ENCODE results near the gene DTX4. TPM values are rescaled to one million over a fixed set of nuclear protein-coding genes. Genes with fewer than 3 reads are reported as not detected.
A peak's percentile ranks its signal among the peaks of the same experiment; 100 is the strongest.

The DTX4 gene
- polyA plus RNA-seq, 4 donors: 42.0 to 52.5 (median 45.3) TPM

DNA sequence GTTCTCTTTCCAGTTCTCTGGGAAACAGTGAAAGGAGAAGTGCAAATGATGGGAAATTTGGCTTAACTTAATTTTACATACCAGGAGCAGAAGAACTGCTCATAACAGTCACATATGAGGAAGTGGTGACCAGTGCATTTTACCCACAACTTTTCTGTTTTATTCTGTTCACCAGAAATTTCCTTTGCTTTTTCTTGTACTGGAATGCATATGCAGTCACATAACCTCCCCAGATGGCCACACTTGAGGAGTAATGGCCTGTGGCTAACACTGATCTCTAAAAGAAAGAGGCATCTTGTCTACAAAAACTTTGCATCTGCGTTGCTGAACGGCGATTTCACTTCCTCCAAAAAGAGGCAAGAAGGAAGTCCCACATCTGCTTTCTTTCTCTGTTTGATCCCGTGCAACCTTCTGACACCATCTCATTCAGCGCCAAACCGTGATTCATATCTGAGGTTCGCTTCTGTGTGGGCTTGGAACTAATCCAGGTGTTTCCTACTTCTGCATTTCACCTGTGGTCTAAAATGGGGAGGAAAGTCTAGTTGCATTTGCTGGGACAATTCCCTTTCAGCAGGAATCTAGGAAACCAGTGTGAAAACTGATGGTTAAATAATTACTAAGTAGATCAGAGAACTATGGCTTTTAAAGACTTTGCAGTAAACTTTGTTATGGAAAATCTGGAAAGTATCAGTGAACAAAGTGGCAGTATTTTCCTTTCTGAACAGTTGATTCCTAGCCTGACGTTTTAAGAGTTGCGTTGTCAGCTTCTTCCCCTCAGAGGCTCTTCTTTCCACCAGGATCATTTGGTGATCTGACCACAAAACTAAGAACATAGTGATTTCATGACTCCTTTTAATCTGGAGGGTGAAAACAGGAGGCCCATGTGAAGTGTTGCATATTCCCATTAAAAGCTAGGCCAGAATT lies 45.0 kb downstream of the DTX4 start:
- DNase-seq (ENCODE audit: low read depth in 4 of 4, low spot score in 3 of 4): no peak

- DNase-seq (ENCODE audit: low read depth in 4 of 4, low spot score in 3 of 4): no peak
Observed at GRCh38 chr11:59218319-59218718, 46.4 kb downstream of the DTX4 start.

GRCh38 chr11:59218893-59219292 lies 47.0 kb downstream of the DTX4 start:
- no peak for DNase-seq (ENCODE audit: low read depth in 4 of 4, low spot score in 3 of 4)

DNA sequence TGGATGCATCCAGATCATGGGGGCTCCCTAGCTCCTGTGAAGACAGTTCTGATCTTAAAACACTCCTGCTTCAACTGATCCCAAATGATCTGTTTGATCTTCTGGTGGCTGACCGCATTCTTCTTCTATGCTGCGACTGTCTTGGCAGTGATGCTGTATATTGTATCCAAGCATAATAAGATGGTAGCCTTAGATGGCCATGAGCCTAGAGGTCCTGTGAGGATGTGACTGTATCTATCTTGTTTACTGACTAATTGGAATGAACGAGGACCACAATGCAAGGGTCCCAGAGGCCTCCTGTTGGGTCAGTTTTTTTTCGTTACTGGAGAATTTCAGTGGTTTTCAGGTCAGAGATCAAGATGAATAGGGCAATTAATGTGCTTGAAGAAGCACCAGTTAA lies 47.9 kb downstream of the DTX4 start:
- no peak for DNase-seq (ENCODE audit: low read depth in 4 of 4, low spot score in 3 of 4)

- DNase-seq (ENCODE audit: low read depth in 4 of 4, low spot score in 3 of 4): no peak
Observed at GRCh38 chr11:59221441-59221840, 49.5 kb downstream of the DTX4 start.

GRCh38 chr11:59222464-59223060 lies 50.6 kb downstream of the DTX4 start:
- DNase-seq (ENCODE audit: low read depth in 4 of 4, low spot score in 3 of 4): no peak

DNA sequence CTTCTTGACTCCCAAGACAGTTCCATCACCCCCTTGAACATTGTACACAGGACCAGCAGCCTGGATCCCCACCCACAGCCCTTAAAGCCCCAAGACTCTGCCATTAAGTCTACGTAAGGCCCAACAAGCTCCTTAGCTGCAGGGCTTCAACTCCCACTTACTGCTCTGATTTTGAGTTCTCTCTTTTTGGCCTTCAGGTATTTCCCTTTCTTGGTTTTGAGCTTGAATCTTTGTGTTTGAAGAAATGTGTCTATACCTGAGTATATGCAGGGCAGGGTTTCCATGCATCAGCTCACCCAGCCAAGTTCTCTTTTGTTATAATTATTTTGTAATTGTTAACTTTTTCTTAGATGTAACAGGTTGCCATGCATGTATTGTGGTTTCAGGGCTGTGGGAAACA lies 51.2 kb downstream of the DTX4 start:
- no peak for DNase-seq (ENCODE audit: low read depth in 4 of 4, low spot score in 3 of 4)

DNA sequence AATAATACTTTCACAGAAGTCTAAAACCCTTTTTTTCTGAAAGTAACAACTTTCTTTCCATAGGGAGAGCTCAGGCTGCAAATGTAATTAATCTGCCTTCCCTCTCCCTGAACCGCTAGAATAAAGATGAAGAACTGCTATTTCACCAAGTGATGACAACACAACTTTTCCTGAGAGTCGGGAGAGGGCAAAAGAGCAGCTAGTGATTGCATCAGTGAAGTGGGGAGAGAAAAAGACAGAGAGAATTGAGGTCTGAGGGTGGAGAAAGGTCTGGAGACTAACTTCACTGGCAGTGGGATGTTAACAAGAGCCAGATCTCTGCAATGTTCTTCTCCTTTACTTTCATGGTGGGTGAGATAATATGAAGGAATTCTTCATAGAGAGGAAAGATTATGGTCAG lies 51.7 kb downstream of the DTX4 start:
- DNase-seq (ENCODE audit: low read depth in 4 of 4, low spot score in 3 of 4): no peak

- peak in 1 of 4 donors; percentile 49 for DNase-seq (ENCODE audit: low read depth in 4 of 4, low spot score in 3 of 4)
Observed at GRCh38 chr11:59224351-59224928, 52.5 kb downstream of the DTX4 start.

DNA sequence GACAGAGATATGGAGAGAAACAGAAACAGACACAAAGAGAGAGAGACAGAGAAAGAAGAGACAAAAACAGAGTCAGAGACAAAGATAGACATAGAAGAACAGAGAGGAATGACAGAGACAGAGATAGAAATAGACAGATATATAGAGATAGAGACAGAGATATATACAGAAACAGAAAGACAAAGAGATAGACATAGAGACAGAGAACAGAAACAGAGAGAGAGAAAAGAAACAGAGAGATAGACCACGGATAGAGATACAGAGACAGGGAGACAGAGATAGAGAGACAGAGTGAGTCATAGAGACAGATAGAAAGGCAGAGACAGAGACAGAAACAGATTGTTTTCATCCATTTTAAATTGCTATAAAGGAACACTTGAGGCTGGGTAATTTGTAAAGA lies 53.1 kb downstream of the DTX4 start:
- no peak for DNase-seq (ENCODE audit: low read depth in 4 of 4, low spot score in 3 of 4)

DNA sequence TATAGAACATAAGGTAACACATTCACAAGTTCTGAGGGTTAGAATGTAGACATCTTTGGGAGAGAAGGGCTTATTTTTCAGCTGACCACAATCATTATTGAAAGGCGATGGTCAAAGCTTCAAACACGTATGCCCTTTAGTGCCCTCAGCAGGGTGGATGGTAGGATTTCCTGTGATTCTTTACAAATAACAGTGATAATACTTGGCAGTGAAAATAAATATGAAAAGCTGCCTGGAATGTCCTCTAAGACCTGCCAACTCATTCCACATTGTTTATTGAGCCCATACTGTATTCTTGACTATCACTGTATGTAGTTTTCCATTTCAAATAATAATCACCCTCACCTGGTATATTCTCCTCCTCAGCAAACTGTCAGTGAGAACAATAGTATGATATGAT lies 54.5 kb downstream of the DTX4 start:
- DNase-seq (ENCODE audit: low read depth in 4 of 4, low spot score in 3 of 4): no peak

- no peak for DNase-seq (ENCODE audit: low read depth in 4 of 4, low spot score in 3 of 4)
Observed at GRCh38 chr11:59240322-59240721, 68.4 kb downstream of the DTX4 start.

GRCh38 chr11:59243633-59244032 lies 71.7 kb downstream of the DTX4 start:
- no peak for DNase-seq (ENCODE audit: low read depth in 4 of 4, low spot score in 3 of 4)

- no peak for DNase-seq (ENCODE audit: low read depth in 4 of 4, low spot score in 3 of 4)
Observed at GRCh38 chr11:59247531-59248227, 75.7 kb downstream of the DTX4 start.

- no peak for DNase-seq (ENCODE audit: low read depth in 4 of 4, low spot score in 3 of 4)
Observed at GRCh38 chr11:59249535-59249934, 77.6 kb downstream of the DTX4 start.

GRCh38 chr11:59253001-59253400 lies 81.1 kb downstream of the DTX4 start:
- DNase-seq (ENCODE audit: low read depth in 4 of 4, low spot score in 3 of 4): no peak

DNA sequence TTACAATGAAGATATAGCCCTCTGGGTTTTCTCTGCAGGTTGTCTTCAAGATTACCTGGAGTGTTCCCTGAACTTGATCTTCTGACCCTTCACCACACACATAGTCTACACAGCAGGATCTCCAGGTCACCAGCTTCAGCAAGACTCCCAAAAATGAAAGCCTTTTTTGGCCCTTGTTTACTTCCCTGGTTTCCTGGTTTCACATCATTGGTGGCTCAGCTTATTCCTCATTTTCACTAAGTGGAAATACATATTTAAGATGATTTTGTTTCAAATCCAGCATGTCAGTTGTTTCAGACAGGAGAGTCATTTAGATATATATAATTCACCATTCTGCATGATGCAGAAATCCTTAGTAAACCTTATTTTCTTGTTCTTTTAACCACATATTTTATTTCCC lies 82.4 kb downstream of the DTX4 start:
- DNase-seq (ENCODE audit: low read depth in 4 of 4, low spot score in 3 of 4): no peak

- DNase-seq (ENCODE audit: low read depth in 4 of 4, low spot score in 3 of 4): no peak
Observed at GRCh38 chr11:59255281-59255680, 83.3 kb downstream of the DTX4 start.
